CD4-positive, CD25-positive, alpha-beta regulatory T cell (primary cell): ENCODE measurements around the gene DCD. TPM values are rescaled to one million over a fixed set of nuclear protein-coding genes. Genes with fewer than 3 reads are reported as not detected.

Experiments used
- ATAC-seq, 2 donors: fragments of 150-1000 bp; cut with Tn5 transposase; one replicate each; pipeline ENCODE4 v1.10.0; 2021; ENCODE audit warnings: low read depth in 2 of 2, moderate number of reproducible peaks in 2 of 2, moderate library complexity in 1 of 2
- DNase-seq, 3 donors: peaks; one replicate each; pipeline versions ENCODE4 v3.0.0 to v3.0.0-alpha.2; 2012 to 2022; ENCODE audit warnings: mixed read lengths in 1 of 3
- H3K27ac ChIP-seq: one replicate; pipeline ENCODE4 v1.7.0; 2013; ENCODE audit warnings: mild to moderate bottlenecking, low read length; ENCODE audit not compliant: insufficient read depth, poor library complexity, severe bottlenecking
- H3K27me3 ChIP-seq: one replicate; pipeline ENCODE4 v1.7.0; 2013; ENCODE audit warnings: low read length; ENCODE audit not compliant: control insufficient read depth, insufficient read depth
- H3K36me3 ChIP-seq: one replicate; pipeline ENCODE4 v1.7.0; 2013; ENCODE audit warnings: mild to moderate bottlenecking, low read length, moderate library complexity; ENCODE audit not compliant: control insufficient read depth, insufficient read depth
- H3K4me1 ChIP-seq: 2 replicates; pipeline ENCODE4 v1.7.0; 2013; ENCODE audit warnings: mild to moderate bottlenecking, low read length; ENCODE audit not compliant: insufficient read depth, control insufficient read depth, poor library complexity, severe bottlenecking
- H3K4me3 ChIP-seq: one replicate; pipeline ENCODE4 v1.7.0; 2013; ENCODE audit warnings: low read depth, mild to moderate bottlenecking, low read length, moderate library complexity
- H3K9me3 ChIP-seq, 2 experiments: 1 replicate in 1 of 2; 2 replicates in 1 of 2; pipeline ENCODE4 v1.7.0; 2013; ENCODE audit warnings: low read length in 2 of 2, mild to moderate bottlenecking in 1 of 2, moderate library complexity in 1 of 2; ENCODE audit not compliant: control insufficient read depth in 2 of 2
- H3K27ac Mint-ChIP-seq, 3 donors: one replicate each; pipeline ENCODE4 v1.8.0; 2020 to 2022; ENCODE audit warnings: mild to moderate bottlenecking in 3 of 3, mixed read lengths in 3 of 3, moderate library complexity in 2 of 3
- H3K27me3 Mint-ChIP-seq: one replicate; pipeline ENCODE4 v1.8.0; 2022; ENCODE audit warnings: mild to moderate bottlenecking, mixed read lengths
- H3K36me3 Mint-ChIP-seq: one replicate; pipeline ENCODE4 v1.8.0; 2020; ENCODE audit warnings: mixed read lengths
- H3K4me1 Mint-ChIP-seq, 4 donors: one replicate each; pipeline ENCODE4 v1.8.0; 2020 to 2022; ENCODE audit warnings: mixed read lengths in 4 of 4, mild to moderate bottlenecking in 1 of 4
- H3K4me3 Mint-ChIP-seq, 4 donors: one replicate each; pipeline ENCODE4 v1.8.0; 2020 to 2022; ENCODE audit warnings: mild to moderate bottlenecking in 4 of 4, mixed read lengths in 4 of 4, moderate library complexity in 3 of 4
- H3K9me3 Mint-ChIP-seq, 7 donors: one replicate each; pipeline ENCODE4 v1.8.0; 2020 to 2022; ENCODE audit warnings: mixed read lengths in 7 of 7, mild to moderate bottlenecking in 3 of 7, moderate library complexity in 2 of 7
- polyA plus RNA-seq, 4 donors: library from polyadenylated mRNA; unstranded; fragments of 300-500 nt; fragmentation: Illumina TruSeq; gene quantifications; one replicate each; pipeline ENCODE4 v1.2.3, GENCODE V29; 2021
- total RNA-seq: library from RNA; stranded (reverse); gene quantifications from one replicate; pipeline ENCODE4 v1.2.3, GENCODE V29; 2022

The DCD gene, protein sequence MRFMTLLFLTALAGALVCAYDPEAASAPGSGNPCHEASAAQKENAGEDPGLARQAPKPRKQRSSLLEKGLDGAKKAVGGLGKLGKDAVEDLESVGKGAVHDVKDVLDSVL
- not detected for total RNA-seq
- polyA plus RNA-seq = not detected

DNA sequence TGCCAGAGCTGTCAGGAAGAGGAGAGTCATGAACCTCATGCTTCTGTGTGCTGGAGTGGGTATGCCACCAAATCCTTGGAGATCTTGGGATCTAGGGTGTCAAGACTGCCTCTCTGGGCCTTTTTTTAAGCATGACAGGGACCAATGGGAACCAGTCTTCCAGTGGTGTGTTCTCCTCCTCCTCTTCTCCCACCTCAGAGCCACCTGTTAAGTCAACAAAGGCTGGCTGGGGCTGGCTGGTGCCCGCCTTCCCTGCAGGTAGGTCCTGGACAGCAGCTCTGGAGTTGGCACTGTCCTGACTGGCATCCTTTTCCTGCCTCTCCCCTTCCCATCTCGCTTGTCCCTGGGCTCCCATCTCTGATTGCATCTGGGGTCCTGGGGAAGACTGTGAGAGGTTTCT lies at the start of gene DCD:
Gene DCD, minus strand, starts transcription at position 101 of the 400 bp plus-strand sequence. Its CDS starts 62 bp downstream, at position 39.
- Histone ChIP-seq H3K36me3 (no peaks in the 10 kb centered on the region), H3K27me3 (peaks cover 11% of the 10 kb centered on the region), H3K4me3 (no peak within 1 kb of the TSS), H3K4me1 (no peaks in the 10 kb centered on the region), H3K27ac (no peak within 1 kb of the TSS), H3K9me3 (no peaks in the 10 kb centered on the region)
- H3K4me3 Mint-ChIP-seq = no peak within 1 kb of the TSS
- peaks cover 28% of the 10 kb centered on the region for H3K27me3 Mint-ChIP-seq
- peaks cover 5% of the 10 kb centered on the region for H3K36me3 Mint-ChIP-seq
- peaks cover 0 to 11% (median 0%) of the 10 kb centered on the region in 4 donors for H3K4me1 Mint-ChIP-seq
- H3K27ac Mint-ChIP-seq = no peak within 1 kb of the TSS
- peaks cover 0 to 2% (median 0%) of the 10 kb centered on the region in 7 donors for H3K9me3 Mint-ChIP-seq
- DNase-seq = no peak
- no peak for ATAC-seq

DNA sequence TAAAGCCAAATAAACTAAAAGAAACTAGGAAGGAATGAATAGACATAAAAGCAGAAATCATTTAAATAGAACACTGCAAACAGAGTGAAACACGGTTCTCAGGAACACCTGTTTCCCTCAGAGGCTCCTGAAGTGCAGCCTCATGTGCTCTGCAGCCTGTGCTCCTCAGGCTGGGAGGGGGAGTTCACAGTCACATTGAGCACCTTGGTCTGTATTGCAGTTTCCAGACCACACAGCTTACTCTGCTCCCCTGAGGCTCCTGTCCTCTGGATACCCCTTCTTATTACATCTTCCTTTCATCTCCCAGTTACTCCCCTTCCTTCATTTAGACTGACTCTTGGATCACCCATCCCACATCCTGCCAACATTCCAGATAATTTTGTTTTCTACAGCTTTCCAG lies 49.7 kb upstream of the DCD start:
- peaks cover 27% of the 10 kb centered on the region for H3K27me3 Mint-ChIP-seq
- no peak for DNase-seq
- no peaks in the 10 kb centered on the region for H3K4me1 Mint-ChIP-seq
- H3K36me3 Mint-ChIP-seq = no peaks in the 10 kb centered on the region
- H3K27ac Mint-ChIP-seq = peak overlapping the region in 1 of 3 donors; percentile 39
- Histone ChIP-seq H3K27me3 (peaks cover 2% of the 10 kb centered on the region), H3K36me3 (no peaks in the 10 kb centered on the region), H3K4me3 (no peak overlapping the region), H3K27ac (no peak overlapping the region), H3K9me3 (no peaks in the 10 kb centered on the region), H3K4me1 (no peaks in the 10 kb centered on the region)
- peaks cover 0 to 3% (median 0%) of the 10 kb centered on the region in 7 donors for H3K9me3 Mint-ChIP-seq
- no peak overlapping the region for H3K4me3 Mint-ChIP-seq
- ATAC-seq = no peak

DNA sequence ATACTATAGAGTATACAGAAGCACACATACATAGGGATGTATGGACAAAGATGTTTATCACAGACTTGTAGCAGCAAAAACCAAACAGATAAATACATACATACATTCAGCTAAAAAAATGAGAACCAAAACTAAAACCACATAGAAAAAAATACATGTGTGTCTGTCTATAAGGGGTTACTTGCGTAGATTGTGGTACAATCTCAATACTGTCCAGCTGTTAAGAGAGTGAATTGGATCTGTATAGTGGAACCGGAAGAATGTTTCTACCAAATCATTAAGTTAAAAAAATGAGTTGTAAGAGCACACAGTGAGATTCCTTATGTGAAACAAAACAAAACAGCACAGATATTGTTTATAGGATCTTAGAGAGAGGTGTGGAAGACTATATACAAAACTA lies 44.2 kb upstream of the DCD start:
- peaks cover 33% of the 10 kb centered on the region for H3K27me3 Mint-ChIP-seq
- no peaks in the 10 kb centered on the region for H3K36me3 Mint-ChIP-seq
- H3K27me3 ChIP-seq = peaks cover 14% of the 10 kb centered on the region
- no peaks in the 10 kb centered on the region for H3K4me1 ChIP-seq
- no peak overlapping the region for H3K27ac ChIP-seq
- no peak for DNase-seq
- no peaks in the 10 kb centered on the region for H3K9me3 ChIP-seq
- no peak for ATAC-seq
- H3K4me3 Mint-ChIP-seq = no peak overlapping the region
- H3K4me1 Mint-ChIP-seq = no peaks in the 10 kb centered on the region
- H3K27ac Mint-ChIP-seq = no peak overlapping the region
- no peak overlapping the region for H3K4me3 ChIP-seq
- no peaks in the 10 kb centered on the region for H3K36me3 ChIP-seq
- peaks cover 0 to 3% (median 0%) of the 10 kb centered on the region in 7 donors for H3K9me3 Mint-ChIP-seq

DNA sequence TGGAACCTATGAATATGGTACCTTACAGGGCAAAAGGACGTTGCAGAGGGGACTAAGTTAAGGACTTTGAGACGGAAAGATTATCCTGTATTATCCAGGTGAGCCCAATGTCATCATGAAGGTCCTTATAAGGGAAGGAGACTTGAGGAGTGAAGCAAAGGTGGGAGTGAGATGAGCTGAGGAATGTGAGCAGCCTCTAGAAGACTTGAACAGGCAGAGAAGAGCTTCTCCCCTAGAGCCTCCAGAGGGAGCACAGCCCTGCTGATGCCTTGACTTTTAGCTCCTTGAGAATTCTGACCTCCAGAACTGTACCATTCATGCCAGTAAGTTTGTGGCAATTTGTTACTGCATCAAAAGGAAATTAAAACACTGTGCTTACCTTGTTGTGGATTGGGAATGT lies 41.8 kb upstream of the DCD start:
- H3K36me3 ChIP-seq = no peaks in the 10 kb centered on the region
- H3K27me3 Mint-ChIP-seq = peaks cover 28% of the 10 kb centered on the region
- H3K9me3 Mint-ChIP-seq = peaks cover 0 to 4% (median 0%) of the 10 kb centered on the region in 7 donors
- no peaks in the 10 kb centered on the region for H3K36me3 Mint-ChIP-seq
- H3K4me3 Mint-ChIP-seq = no peak overlapping the region
- no peak overlapping the region for H3K27ac ChIP-seq
- no peak overlapping the region for H3K4me3 ChIP-seq
- H3K4me1 ChIP-seq = no peaks in the 10 kb centered on the region
- H3K9me3 ChIP-seq = no peaks in the 10 kb centered on the region
- ATAC-seq (no peak), DNase-seq (no peak)
- peaks cover 15% of the 10 kb centered on the region for H3K27me3 ChIP-seq
- no peaks in the 10 kb centered on the region for H3K4me1 Mint-ChIP-seq
- H3K27ac Mint-ChIP-seq = no peak overlapping the region

DNA sequence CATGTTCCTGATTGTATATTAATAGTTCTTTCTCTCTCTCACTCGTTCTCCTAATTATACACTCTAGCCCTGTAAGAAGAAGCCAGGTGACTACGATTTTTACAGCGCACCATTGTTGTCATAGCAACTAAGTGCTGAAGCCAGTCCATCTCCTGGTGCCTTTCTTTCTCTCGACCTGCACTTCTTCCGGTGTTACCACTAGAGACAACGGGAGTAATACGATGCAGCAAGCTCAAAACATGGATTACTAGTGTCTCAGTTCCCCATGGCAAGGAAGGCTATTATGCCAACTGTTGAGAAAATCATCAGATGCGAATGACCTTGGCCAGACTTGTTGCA lies 40.8 kb upstream of the DCD start:
- ATAC-seq (no peak), DNase-seq (no peak)
- H3K9me3 ChIP-seq = no peaks in the 10 kb centered on the region
- H3K27me3 ChIP-seq = peaks cover 18% of the 10 kb centered on the region
- H3K4me3 ChIP-seq = no peak overlapping the region
- H3K27ac ChIP-seq = no peak overlapping the region
- no peaks in the 10 kb centered on the region for H3K36me3 ChIP-seq
- Mint-ChIP-seq H3K27me3 (peaks cover 22% of the 10 kb centered on the region), H3K4me1 (no peaks in the 10 kb centered on the region), H3K27ac (no peak overlapping the region), H3K9me3 (peaks cover 0 to 4% (median 0%) of the 10 kb centered on the region in 7 donors), H3K4me3 (no peak overlapping the region), H3K36me3 (no peaks in the 10 kb centered on the region)
- H3K4me1 ChIP-seq = no peaks in the 10 kb centered on the region

DNA sequence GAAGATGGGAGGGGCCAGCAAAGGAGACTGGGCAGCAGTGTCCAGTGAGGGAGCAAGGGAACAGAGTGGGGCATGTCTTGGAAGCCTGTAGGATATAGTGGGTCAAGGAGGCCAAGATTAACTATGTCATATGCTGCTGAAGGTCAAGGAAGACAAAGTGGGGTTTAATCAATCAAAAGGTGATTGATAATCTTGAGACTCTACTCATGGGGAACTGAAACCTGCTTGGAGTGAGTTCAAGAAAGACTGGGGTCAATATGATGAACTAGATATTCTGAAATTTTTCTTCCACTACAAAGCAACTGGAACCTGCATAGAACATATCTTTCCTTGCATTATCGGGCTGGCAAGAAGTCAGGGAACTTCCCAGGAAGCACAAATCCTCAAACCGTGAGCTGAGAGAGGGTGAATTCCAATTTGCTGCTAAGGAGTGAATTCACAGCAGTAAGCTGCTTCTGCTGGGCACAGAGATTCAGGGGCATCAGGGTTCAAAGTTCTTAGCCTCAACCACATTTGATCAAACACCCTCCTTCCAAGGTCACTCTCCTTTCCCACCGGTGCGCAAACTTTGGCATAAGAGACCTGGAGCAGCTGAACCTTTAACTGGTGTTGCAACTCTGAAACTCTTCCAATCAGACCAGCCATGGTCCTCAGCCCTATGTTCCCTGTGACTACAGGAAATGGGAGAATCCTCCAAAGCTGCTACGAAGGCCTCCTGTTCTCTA lies 40.3 kb upstream of the DCD start:
- no peak overlapping the region for H3K27ac ChIP-seq
- no peak for ATAC-seq
- peaks cover 0 to 4% (median 0%) of the 10 kb centered on the region in 7 donors for H3K9me3 Mint-ChIP-seq
- H3K4me3 ChIP-seq = no peak overlapping the region
- no peaks in the 10 kb centered on the region for H3K4me1 Mint-ChIP-seq
- H3K4me3 Mint-ChIP-seq = no peak overlapping the region
- H3K36me3 ChIP-seq = no peaks in the 10 kb centered on the region
- no peaks in the 10 kb centered on the region for H3K9me3 ChIP-seq
- peaks cover 21% of the 10 kb centered on the region for H3K27me3 Mint-ChIP-seq
- no peak for DNase-seq
- no peaks in the 10 kb centered on the region for H3K4me1 ChIP-seq
- no peak overlapping the region for H3K27ac Mint-ChIP-seq
- H3K27me3 ChIP-seq = peaks cover 18% of the 10 kb centered on the region
- no peaks in the 10 kb centered on the region for H3K36me3 Mint-ChIP-seq

DNA sequence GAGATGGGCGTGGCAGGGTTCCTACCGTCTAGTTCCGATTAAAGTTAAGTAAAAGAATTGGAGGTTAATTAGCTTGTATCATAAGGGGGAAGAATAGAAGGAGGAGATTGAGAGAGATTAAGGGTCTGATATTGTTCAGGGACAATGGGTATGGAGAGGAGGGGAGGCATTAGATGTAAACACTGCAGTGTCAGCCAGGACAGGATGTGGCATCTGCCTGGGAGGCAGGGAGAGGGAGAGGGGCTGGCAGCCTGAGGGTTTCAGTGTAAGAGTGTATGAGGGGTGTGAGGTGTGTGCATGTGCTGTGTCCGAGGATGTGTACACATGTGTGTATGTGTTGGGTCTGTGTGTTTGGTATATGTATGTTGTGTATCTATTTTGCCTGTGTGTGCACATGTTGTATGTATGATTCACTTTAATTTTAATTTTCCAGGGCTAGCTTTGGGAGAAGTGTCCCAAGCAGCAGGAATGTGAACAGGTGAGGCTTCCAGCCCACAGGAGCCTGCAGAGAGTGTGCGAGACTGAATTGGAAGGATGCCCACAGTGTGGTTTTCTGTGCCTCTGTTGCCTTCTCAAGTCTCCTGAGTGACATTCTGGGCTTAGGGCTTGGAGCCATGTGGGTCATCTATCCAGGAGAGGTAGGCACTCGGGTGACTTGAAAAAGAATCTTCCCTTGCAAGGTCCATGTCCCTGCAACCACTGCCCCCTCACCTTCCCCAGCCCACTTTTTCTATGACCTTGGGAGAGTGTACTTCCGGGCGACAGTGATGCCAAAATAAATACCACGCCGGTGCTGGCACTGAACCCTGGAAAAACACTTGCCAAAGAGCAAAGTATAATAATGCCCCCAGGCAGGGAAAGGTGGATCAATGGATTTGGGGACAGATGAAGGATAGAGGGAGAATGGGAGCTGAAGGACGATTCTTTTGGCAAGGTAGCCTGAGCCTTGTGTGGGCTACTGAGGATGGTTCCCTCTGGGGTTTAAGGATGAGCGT lies 36.8 kb upstream of the DCD start:
- Histone ChIP-seq H3K4me1 (no peaks in the 10 kb centered on the region), H3K36me3 (no peaks in the 10 kb centered on the region), H3K9me3 (no peaks in the 10 kb centered on the region), H3K4me3 (no peak overlapping the region), H3K27me3 (peaks cover 17% of the 10 kb centered on the region), H3K27ac (no peak overlapping the region)
- Mint-ChIP-seq H3K27me3 (peaks cover 28% of the 10 kb centered on the region), H3K4me1 (no peaks in the 10 kb centered on the region), H3K4me3 (no peak overlapping the region), H3K36me3 (no peaks in the 10 kb centered on the region), H3K9me3 (peaks cover 0 to 4% (median 0%) of the 10 kb centered on the region in 7 donors), H3K27ac (peak overlapping the region in 1 of 3 donors; percentile 49)
- ATAC-seq (no peak), DNase-seq (no peak)
